K562 (cell line): ENCODE measurements around the gene EGFL7. TPM values are rescaled to one million over a fixed set of nuclear protein-coding genes. Genes with fewer than 3 reads are reported as not detected.

Source experiments
- CBX2 ChIP-seq: fragments of 200-600 bp; sonication (generic); IDR thresholded peaks from one replicate; pipeline ENCODE4 v1.6.1; 2012; ENCODE audit warnings: mild to moderate bottlenecking, low read length, inconsistent platforms; ENCODE audit not compliant: insufficient read depth, poor library complexity, severe bottlenecking
- CBX8 ChIP-seq: fragments of 200-600 bp; sonication (generic); IDR thresholded peaks from 2 replicates; pipeline ENCODE4 v1.6.1; 2012; ENCODE audit warnings: borderline replicate concordance, mixed run types, low read depth, mild to moderate bottlenecking, moderate library complexity, mixed read lengths, low read length, control low read depth, inconsistent platforms; ENCODE audit not compliant: poor library complexity, severe bottlenecking; ENCODE audit errors: extremely low read depth
- ESRRB ChIP-seq: fragments of 250-450 bp; sonication (Bioruptor Pico); IDR thresholded peaks from 2 replicates; pipeline ENCODE4 v1.5.0; 2020; ENCODE audit warnings: mild to moderate bottlenecking, moderate library complexity, borderline replicate concordance
- HNRNPUL1 ChIP-seq: fragments of 200-400 bp; formaldehyde crosslinking; IDR thresholded peaks from 2 replicates; pipeline ENCODE4 v1.6.1; 2017; ENCODE audit warnings: low read length
- RAD21 ChIP-seq, 2 experiments: fragments of 250-450 bp in 1 of 2; fragments of 450-650 bp in 1 of 2; sonication (Bioruptor Pico) in 1 of 2; formaldehyde crosslinking in 1 of 2; IDR thresholded peaks in 1 of 2; conservative IDR thresholded peaks in 1 of 2; 2 replicates each; pipeline versions ENCODE4 v1.4.0 to v1.8.0; 2020 to 2022; ENCODE audit warnings: mild to moderate bottlenecking in 2 of 2, moderate library complexity in 1 of 2
- SAFB ChIP-seq: fragments of 200-400 bp; formaldehyde crosslinking; IDR thresholded peaks from 2 replicates; pipeline ENCODE4 v1.6.1; 2017; ENCODE audit warnings: low read depth, low read length, borderline replicate concordance
- SMC3 ChIP-seq: conservative IDR thresholded peaks from 2 replicates; pipeline ENCODE4 v1.6.1; 2011; ENCODE audit warnings: low read depth, low read length, improper control_type of control experiment; ENCODE audit not compliant: insufficient read depth
- polyA plus RNA-seq, 8 experiments: library from polyadenylated mRNA; depleted of rRNA in 4 of 8; stranded (reverse) in 5 of 8; unstranded in 3 of 8; fragments of >200 nt; fragmentation: Nextera tagmentation in 2 of 8; fragmentation: Illumina TruSeq in 1 of 8; extraction: Ambion mirVana in 2 of 8; extraction: Trizol in 1 of 8; gene quantifications; 2 replicates each; pipeline versions ENCODE4 v1.2.1 to v1.2.3, GENCODE V29; 2011 to 2014; ENCODE audit warnings: inconsistent platforms in 1 of 8, missing spikeins in 1 of 8
- total RNA-seq, 7 experiments: library from RNA; depleted of rRNA in 6 of 7; stranded (reverse); fragments of >200 nt in 6 of 7; fragmentation: Illumina TruSeq in 2 of 7; extraction: Trizol in 2 of 7; gene quantifications; 2 replicates each; pipeline versions ENCODE4 v1.2.1 to v1.2.3, GENCODE V29; 2011 to 2021; ENCODE audit warnings: low replicate concordance in 1 of 7
- TF ChIP-seq, protein P1 (sequence below): IDR thresholded peaks from 2 replicates; pipeline ENCODE4 v1.6.1; 2011; ENCODE audit warnings: borderline replicate concordance, low read depth, mild to moderate bottlenecking, moderate library complexity, low read length; ENCODE audit not compliant: insufficient read depth, poor library complexity, severe bottlenecking
- TF ChIP-seq, protein P2 (sequence below), 2 experiments: fragments of 150-350 bp in 1 of 2; IDR thresholded peaks; 2 replicates each; pipeline ENCODE4 v1.6.1; 2012 to 2016; ENCODE audit warnings: low read depth in 2 of 2, low read length in 2 of 2, mild to moderate bottlenecking in 1 of 2, moderate library complexity in 1 of 2
- TF ChIP-seq, protein P3 (sequence below): fragments of 450-650 bp; formaldehyde crosslinking; IDR thresholded peaks from 2 replicates; pipeline ENCODE4 v1.4.0; 2020; ENCODE audit warnings: mild to moderate bottlenecking, moderate library complexity
- TF ChIP-seq, protein P4 (sequence below): IDR thresholded peaks from 2 replicates; pipeline ENCODE4 v1.6.1; 2016; ENCODE audit warnings: missing genetic modification characterization, missing compliant biosample characterization

The EGFL7 gene
- total and polyA plus RNA-seq, 9 of the 15 experiments (the other 6 are each of a cell fraction or from before 2014, with no cell fraction given) = 1.5 to 286 (median 55.5) TPM

DNA sequence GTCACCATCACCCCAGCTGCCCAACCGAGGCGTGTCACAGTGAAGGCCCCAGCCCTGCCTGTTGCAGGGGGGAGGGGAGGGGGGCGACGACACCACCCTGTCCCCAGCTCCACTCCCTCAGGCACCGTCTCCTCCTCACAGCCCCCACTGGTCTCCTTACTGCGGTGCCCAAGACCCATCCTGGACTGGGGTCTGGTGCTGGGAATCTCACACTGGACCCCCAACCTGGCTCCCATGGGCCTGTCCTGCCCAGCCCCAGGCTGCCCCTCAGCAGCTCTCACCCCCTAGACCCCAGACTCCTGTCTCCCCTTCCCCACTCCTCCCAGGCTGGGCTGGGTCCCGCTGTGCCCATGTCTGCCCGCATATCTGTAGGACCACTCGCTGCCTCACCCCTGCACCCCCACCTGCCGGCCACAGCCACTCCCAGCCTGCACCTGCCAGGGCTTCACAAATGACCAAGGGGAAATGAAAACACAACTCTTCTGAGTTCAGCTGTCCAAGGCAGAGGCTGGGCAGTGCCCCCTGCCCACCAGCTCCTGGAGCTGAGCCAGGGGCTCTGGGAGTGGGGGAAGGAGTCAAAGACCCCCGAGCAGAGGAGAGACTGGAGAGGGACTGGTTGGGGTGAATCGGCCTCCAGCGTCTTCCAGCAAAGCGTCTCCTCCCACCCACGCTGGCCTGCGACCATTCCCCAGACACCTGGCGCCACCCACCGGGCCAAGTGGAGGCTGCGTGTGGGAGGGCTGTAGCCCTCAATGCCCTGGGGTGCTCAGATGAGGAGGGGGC lies 32.6 kb upstream of the EGFL7 start (continued):
- TF ChIP-seq, protein P1, sequence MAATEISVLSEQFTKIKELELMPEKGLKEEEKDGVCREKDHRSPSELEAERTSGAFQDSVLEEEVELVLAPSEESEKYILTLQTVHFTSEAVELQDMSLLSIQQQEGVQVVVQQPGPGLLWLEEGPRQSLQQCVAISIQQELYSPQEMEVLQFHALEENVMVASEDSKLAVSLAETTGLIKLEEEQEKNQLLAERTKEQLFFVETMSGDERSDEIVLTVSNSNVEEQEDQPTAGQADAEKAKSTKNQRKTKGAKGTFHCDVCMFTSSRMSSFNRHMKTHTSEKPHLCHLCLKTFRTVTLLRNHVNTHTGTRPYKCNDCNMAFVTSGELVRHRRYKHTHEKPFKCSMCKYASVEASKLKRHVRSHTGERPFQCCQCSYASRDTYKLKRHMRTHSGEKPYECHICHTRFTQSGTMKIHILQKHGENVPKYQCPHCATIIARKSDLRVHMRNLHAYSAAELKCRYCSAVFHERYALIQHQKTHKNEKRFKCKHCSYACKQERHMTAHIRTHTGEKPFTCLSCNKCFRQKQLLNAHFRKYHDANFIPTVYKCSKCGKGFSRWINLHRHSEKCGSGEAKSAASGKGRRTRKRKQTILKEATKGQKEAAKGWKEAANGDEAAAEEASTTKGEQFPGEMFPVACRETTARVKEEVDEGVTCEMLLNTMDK = peak; percentile 22
- TF ChIP-seq CBX8 (no peak), RAD21 (CRISPR knock-in tag; conservative IDR thresholded peaks at IDR 0.05 in 1 of 2, IDR thresholded peaks at IDR 0.05 in 1 of 2) (peak; percentile 72 to 85), HNRNPUL1 (no peak), ESRRB (CRISPR knock-in tag) (no peak), CBX2 (no peak), SMC3 (peak; percentile 75), SAFB (peak; percentile 35; the same call in 1 of the 2 replicates)
- TF ChIP-seq, protein P2, sequence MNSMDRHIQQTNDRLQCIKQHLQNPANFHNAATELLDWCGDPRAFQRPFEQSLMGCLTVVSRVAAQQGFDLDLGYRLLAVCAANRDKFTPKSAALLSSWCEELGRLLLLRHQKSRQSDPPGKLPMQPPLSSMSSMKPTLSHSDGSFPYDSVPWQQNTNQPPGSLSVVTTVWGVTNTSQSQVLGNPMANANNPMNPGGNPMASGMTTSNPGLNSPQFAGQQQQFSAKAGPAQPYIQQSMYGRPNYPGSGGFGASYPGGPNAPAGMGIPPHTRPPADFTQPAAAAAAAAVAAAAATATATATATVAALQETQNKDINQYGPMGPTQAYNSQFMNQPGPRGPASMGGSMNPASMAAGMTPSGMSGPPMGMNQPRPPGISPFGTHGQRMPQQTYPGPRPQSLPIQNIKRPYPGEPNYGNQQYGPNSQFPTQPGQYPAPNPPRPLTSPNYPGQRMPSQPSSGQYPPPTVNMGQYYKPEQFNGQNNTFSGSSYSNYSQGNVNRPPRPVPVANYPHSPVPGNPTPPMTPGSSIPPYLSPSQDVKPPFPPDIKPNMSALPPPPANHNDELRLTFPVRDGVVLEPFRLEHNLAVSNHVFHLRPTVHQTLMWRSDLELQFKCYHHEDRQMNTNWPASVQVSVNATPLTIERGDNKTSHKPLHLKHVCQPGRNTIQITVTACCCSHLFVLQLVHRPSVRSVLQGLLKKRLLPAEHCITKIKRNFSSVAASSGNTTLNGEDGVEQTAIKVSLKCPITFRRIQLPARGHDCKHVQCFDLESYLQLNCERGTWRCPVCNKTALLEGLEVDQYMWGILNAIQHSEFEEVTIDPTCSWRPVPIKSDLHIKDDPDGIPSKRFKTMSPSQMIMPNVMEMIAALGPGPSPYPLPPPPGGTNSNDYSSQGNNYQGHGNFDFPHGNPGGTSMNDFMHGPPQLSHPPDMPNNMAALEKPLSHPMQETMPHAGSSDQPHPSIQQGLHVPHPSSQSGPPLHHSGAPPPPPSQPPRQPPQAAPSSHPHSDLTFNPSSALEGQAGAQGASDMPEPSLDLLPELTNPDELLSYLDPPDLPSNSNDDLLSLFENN (IDR thresholded peaks at IDR 0.05; ENCODE audit: low read depth in 2 of 2, low read length in 2 of 2) = no peak
- TF ChIP-seq, protein P3, sequence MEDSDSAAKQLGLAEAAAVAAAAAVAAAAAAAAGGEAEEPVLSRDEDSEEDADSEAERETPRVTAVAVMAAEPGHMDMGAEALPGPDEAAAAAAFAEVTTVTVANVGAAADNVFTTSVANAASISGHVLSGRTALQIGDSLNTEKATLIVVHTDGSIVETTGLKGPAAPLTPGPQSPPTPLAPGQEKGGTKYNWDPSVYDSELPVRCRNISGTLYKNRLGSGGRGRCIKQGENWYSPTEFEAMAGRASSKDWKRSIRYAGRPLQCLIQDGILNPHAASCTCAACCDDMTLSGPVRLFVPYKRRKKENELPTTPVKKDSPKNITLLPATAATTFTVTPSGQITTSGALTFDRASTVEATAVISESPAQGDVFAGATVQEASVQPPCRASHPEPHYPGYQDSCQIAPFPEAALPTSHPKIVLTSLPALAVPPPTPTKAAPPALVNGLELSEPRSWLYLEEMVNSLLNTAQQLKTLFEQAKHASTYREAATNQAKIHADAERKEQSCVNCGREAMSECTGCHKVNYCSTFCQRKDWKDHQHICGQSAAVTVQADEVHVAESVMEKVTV = peak; percentile 68
- TF ChIP-seq, protein P4, sequence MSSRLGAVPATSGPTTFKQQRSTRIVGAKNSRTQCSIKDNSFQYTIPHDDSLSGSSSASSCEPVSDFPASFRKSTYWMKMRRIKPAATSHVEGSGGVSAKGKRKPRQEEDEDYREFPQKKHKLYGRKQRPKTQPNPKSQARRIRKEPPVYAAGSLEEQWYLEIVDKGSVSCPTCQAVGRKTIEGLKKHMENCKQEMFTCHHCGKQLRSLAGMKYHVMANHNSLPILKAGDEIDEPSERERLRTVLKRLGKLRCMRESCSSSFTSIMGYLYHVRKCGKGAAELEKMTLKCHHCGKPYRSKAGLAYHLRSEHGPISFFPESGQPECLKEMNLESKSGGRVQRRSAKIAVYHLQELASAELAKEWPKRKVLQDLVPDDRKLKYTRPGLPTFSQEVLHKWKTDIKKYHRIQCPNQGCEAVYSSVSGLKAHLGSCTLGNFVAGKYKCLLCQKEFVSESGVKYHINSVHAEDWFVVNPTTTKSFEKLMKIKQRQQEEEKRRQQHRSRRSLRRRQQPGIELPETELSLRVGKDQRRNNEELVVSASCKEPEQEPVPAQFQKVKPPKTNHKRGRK (tag) = no peak
